Right cardiac atrium (tissue), 5 donors: Measurements from ENCODE around the gene GJA8. TPM values are rescaled to one million over a fixed set of nuclear protein-coding genes. Genes with fewer than 3 reads are reported as not detected.
"Not testable (repeated sequence)": the region's sequence is repeated elsewhere in the genome, so short reads cannot be mapped to it uniquely, and the experiment has no call there.

ENCODE experiments used
- ATAC-seq, 2 donors: fragments of 200-7000 bp; cut with Tn5 transposase; one replicate each; pipeline versions ENCODE4 v1.8.0 to v1.9.1; 2020; ENCODE audit warnings: moderate library complexity in 2 of 2, mild to moderate bottlenecking in 1 of 2
- DNase-seq, 3 donors: peaks; one replicate each; pipeline ENCODE4 v3.0.0-alpha.2; 2020
- H3K27ac ChIP-seq: one replicate; pipeline ENCODE4 v1.5.1; 2013; ENCODE audit warnings: mild to moderate bottlenecking, low read length, control low read depth, moderate library complexity
- H3K27me3 ChIP-seq: one replicate; pipeline ENCODE4 v1.6.1; 2013; ENCODE audit not compliant: control insufficient read depth, insufficient read depth
- H3K4me1 ChIP-seq: one replicate; pipeline ENCODE4 v1.6.1; 2013; ENCODE audit warnings: low read length; ENCODE audit not compliant: control insufficient read depth, insufficient read depth
- H3K4me3 ChIP-seq: one replicate; pipeline ENCODE4 v1.5.1; 2013; ENCODE audit warnings: low read length, control low read depth
- H3K9me3 ChIP-seq: one replicate; pipeline ENCODE4 v1.6.1; 2013; ENCODE audit warnings: low read length; ENCODE audit not compliant: control insufficient read depth
- WGBS: extraction: QIAGEN DNeasy Blood & Tissue Kit; methylation state at CpG from one replicate; pipeline ENCODE4 v1.1.7; 2013; 5-methylcytosine and 5-hydroxymethylcytosine counted together
- intact Hi-C, 4 donors: fragments of 100-400 bp; cut with DNase I; formaldehyde crosslinking; loops; one replicate each; pipeline versions ENCODE4 v1.11.0 to v1.14.0; 2022 to 2023
- long read RNA-seq, 4 donors: library from polyadenylated mRNA; unstranded; transcript quantifications; one replicate each; pipeline ENCODE4 v2.0.0, GENCODE V29; 2020 to 2021
- polyA plus RNA-seq: library from polyadenylated mRNA; stranded (reverse); fragments of 200-250 nt; gene quantifications from one replicate; pipeline ENCODE4 v1.2.3, GENCODE V29; 2013
- total RNA-seq, 4 donors: library from RNA; stranded (reverse); fragmentation: NEBNext Ultra II Directional; extraction: Animal tissue kit (Norgen Biotek cat#: 25700); gene quantifications; one replicate each; pipeline ENCODE4 v1.2.1, GENCODE V29; 2021
- donor health status: healthy with polysubstance abuse.
- donor health status: DM: no; HTN: yes; CAD: no.
- donor health status: DM: no; HTN: no; CAD: no.
- donor health status: DM: no; HTN: yes; CAD: no; lungs with severe emphysema.
- donor health status: DM: yes; HTN: yes; CAD: no.

The GJA8 gene
- not detected for total RNA-seq
- not detected for polyA plus RNA-seq
- long read RNA-seq, donor 1: 0 reads
- long read RNA-seq, donor 2: 0 reads
- long read RNA-seq, donor 3: 0 reads
- long read RNA-seq, donor 4: 0 reads

DNA sequence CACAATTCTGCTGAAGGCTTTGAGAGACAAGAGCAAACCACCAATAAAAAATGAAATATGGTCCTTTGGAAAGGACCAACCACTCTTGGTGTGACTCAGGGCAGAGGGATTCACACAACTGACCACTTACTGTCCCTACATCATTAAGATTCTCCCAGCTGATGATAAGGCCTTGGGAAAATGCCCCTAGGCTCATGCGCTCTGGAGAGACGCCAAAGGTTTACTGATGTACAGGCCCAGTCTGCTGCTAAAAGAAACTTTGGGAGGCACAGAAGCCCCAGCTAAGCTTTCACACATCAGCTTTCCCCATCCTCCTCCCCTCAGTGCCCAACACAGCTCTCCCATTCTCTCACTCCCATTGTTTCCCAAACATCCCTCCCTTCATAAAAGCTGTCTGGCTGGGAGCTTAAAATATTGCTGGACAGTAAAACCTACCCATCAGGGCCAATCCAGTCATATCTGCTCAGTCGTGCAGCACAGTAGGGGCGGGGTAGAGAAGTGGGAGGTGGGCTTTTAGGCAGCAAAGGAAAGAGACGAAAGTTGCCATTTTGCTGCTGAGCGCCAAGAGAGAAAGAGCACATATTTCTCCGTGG, at the start of gene GJA8:
Gene GJA8, plus strand, starts transcription at position 543 of the 593 bp plus-strand sequence. CDS start 5,161 bp downstream, outside the sequence.
- Histone ChIP-seq H3K27ac (no peak within 1 kb of the TSS), H3K4me1 (no peaks in the 10 kb centered on the region), H3K27me3 (no peaks in the 10 kb centered on the region), H3K9me3 (no peaks in the 10 kb centered on the region), H3K4me3 (no peak within 1 kb of the TSS)
- intact Hi-C loops: no loop called here
- whole genome bisulfite sequencing: 78% methylated on average over 7 of the region's 7 CpGs
- ATAC-seq (no peak), DNase-seq (no peak)

- H3K4me3 ChIP-seq: no peak overlapping the region
- WGBS: 21% methylated on average over 3 of the region's 3 CpGs
- intact Hi-C loops: no loop called here
- H3K27ac ChIP-seq: no peak overlapping the region
- DNase-seq (no peak), ATAC-seq (no peak)
- H3K4me1 ChIP-seq: no peaks in the 10 kb centered on the region
- no peaks in the 10 kb centered on the region for H3K27me3 ChIP-seq
- H3K9me3 ChIP-seq: no peaks in the 10 kb centered on the region
Observed at GRCh38 chr1:147853391-147853790, 49.2 kb upstream of the GJA8 start.

DNA sequence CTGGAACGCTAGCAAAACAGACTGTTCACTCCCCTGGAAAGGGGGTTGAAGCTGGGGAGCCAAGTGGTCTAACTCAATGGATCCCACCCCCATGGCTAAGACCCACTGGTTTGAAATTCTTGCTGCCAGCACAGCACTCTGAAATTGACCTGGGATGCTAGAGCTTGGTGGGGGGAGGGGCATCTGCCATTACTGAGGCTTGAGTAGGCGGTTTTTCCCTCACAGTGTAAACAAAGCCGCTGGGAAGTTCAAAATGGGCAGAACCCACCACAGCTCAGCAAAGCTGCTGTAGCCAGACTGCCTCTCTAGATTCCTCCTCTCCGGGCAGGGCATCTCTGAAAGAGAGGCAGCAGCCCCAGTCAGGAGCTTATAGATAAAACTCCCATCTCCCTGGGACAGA, 47.6 kb upstream of the GJA8 start:
- intact Hi-C loops, H3K9me3 ChIP-seq, DNase-seq, H3K27ac ChIP-seq, ATAC-seq, H3K4me1 ChIP-seq, H3K4me3 ChIP-seq, H3K27me3 ChIP-seq: not testable (repeated sequence)
- 72% methylated on average over 4 of the region's 4 CpGs for WGBS

GRCh38 chr1:147855996-147856395, 46.6 kb upstream of the GJA8 start:
- H3K27ac ChIP-seq, H3K4me3 ChIP-seq, H3K27me3 ChIP-seq, DNase-seq, ATAC-seq, H3K9me3 ChIP-seq, intact Hi-C loops, H3K4me1 ChIP-seq: not testable (repeated sequence)
- 85% methylated on average over 3 of the region's 3 CpGs for WGBS

DNA sequence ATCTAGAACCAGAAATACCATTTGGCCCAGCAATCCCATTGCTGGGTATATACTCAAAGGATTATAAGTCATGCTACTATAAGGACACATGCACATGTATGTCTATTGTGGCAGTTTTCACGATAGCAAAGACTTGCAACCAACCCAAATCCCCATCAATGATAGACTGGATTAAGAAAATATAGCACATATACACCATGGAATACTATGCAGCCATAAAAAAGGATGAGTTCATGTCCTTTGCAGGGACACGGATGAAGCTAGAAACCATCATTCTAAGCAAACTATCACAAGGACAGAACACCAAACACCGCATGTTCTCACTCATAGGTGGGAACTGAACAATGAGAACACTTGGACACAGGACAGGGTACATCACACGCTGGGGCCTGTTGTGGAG, 35.4 kb upstream of the GJA8 start:
- H3K4me3 ChIP-seq, H3K27me3 ChIP-seq, ATAC-seq, DNase-seq, H3K4me1 ChIP-seq, intact Hi-C loops, H3K27ac ChIP-seq, H3K9me3 ChIP-seq: not testable (repeated sequence)
- 89% methylated on average over 4 of the region's 4 CpGs for WGBS

DNA sequence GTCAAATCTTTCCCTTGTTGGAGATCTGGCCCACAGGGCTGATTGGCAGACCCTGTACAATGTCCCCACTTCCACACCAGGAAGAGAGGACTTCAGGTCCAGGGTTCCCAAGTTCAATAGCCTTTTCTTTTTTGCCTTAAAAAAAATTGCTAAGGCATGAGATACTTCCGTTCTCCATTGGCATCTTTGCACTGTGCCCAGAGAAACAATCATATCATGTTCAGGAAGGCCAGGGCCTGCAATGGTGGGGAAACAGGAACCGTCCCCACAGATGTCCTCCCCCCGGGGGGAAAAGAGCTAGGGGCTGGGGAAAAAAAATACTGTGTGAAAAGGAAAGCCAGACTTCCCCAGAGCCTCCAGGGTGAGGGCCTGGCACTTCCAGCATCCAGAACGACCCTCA, 24.6 kb upstream of the GJA8 start:
- no peak for DNase-seq
- Histone ChIP-seq H3K27me3 (no peaks in the 10 kb centered on the region), H3K27ac (no peak overlapping the region), H3K4me1 (no peaks in the 10 kb centered on the region), H3K9me3 (no peaks in the 10 kb centered on the region), H3K4me3 (no peak overlapping the region)
- intact Hi-C loops: no loop called here
- peak; percentile 32 to 48 for ATAC-seq
- 49% methylated on average over 4 of the region's 4 CpGs for WGBS

- intact Hi-C loops: no loop called here
- H3K4me1 ChIP-seq: no peaks in the 10 kb centered on the region
- H3K27me3 ChIP-seq: no peaks in the 10 kb centered on the region
- H3K9me3 ChIP-seq: no peaks in the 10 kb centered on the region
- ATAC-seq: no peak
- H3K27ac ChIP-seq: no peak overlapping the region
- no peak overlapping the region for H3K4me3 ChIP-seq
- no peak for DNase-seq
Observed at GRCh38 chr1:147879911-147880310, 22.7 kb upstream of the GJA8 start.

GRCh38 chr1:147882535-147882934, 20.1 kb upstream of the GJA8 start:
- intact Hi-C loops: no loop called here
- Histone ChIP-seq H3K4me3 (no peak overlapping the region), H3K27me3 (no peaks in the 10 kb centered on the region), H3K4me1 (no peaks in the 10 kb centered on the region), H3K27ac (no peak overlapping the region), H3K9me3 (no peaks in the 10 kb centered on the region)
- DNase-seq (no peak), ATAC-seq (no peak)
- 62% methylated on average over 2 of the region's 2 CpGs for WGBS

DNA sequence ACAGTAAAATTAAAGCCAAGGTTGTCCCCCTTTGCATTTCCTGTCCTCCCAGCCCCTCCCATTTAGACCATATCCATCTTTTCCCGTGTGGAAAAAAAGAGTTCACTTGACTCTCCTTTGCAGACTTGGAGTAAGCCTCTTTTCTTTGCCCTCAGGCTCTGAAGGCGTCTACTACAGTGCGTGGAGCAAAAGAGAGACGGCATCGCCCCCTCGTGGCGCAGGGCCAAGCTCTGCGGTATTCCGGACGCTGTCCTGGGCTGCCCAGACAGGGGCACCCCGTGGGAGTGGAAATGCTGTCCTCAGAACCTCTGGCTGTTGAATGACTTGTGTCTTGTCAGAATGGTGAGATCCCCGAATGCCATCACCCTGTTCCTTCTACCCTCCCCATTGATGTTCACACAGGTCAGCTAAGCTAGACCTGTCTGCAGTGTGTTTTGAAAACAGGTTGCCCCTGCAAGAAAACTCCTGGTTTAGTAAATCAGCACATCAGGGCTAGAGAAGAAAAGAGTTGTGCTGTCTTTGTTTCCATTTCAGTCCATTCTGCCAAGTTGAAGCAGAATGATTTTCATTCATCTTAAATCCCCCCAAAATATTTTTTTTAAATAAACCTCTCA, 12.3 kb upstream of the GJA8 start:
- Histone ChIP-seq H3K27ac (no peak overlapping the region), H3K4me3 (no peak overlapping the region), H3K4me1 (no peaks in the 10 kb centered on the region), H3K9me3 (no peaks in the 10 kb centered on the region), H3K27me3 (no peaks in the 10 kb centered on the region)
- ATAC-seq (peak; percentile 90), DNase-seq (peak; percentile 75 to 90 (median 82))
- intact Hi-C loops: loop anchor here (2.0 to 10.0 kb wide), 5 partner anchors 165 to 615 kb away; no protein-coding TSS in a partner anchor
- 5% methylated on average over 12 of the region's 12 CpGs for WGBS

GRCh38 chr1:147891088-147891487, 11.5 kb upstream of the GJA8 start:
- ATAC-seq (no peak), DNase-seq (no peak)
- Histone ChIP-seq H3K9me3 (no peaks in the 10 kb centered on the region), H3K27me3 (no peaks in the 10 kb centered on the region), H3K4me3 (no peak overlapping the region), H3K4me1 (no peaks in the 10 kb centered on the region), H3K27ac (no peak overlapping the region)
- 78% methylated on average over 5 of the region's 5 CpGs for whole genome bisulfite sequencing
- intact Hi-C loops: loop anchor here (2.0 to 10.0 kb wide), 5 partner anchors 166 to 616 kb away; no protein-coding TSS in a partner anchor

DNA sequence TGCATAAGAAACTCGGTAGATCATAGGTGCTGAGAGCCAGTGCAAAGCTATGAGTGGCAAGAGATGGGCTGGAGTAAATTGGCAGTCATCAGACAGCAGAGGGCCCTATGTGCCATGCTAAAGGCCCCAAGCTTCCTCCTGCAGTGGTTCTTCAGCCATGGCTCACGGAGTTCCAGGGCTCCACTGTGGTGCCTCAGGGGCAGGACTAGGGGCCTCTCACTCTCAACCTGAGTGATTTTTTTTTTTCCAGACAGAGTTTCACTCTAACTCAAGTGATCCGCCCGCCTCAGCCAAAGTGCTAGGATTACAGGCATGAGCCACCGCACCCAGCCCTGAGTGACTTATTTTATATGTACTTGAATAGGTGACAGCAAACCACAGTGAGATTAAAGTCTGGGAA, 10.4 kb upstream of the GJA8 start:
- Histone ChIP-seq H3K4me1 (no peaks in the 10 kb centered on the region), H3K27me3 (no peaks in the 10 kb centered on the region), H3K4me3 (no peak overlapping the region), H3K27ac (peak overlapping the region; percentile 42), H3K9me3 (no peaks in the 10 kb centered on the region)
- ATAC-seq (peak; percentile 48 to 49), DNase-seq (peak in 2 of 3 donors; percentile 46 to 47)
- intact Hi-C loops: loop anchor here in 3 of 4 donors (1.0 to 10.0 kb wide), 6 partner anchors 167 to 617 kb away; no protein-coding TSS in a partner anchor
- WGBS: 44% methylated on average over 5 of the region's 5 CpGs
